ENCODE results near the gene CEP72. TPM values are rescaled to one million over a fixed set of nuclear protein-coding genes. Genes with fewer than 3 reads are reported as not detected.

CEP72 gene
- total RNA-seq, 2 donors from 2014 or later = 35.6 to 36.5 TPM

DNA sequence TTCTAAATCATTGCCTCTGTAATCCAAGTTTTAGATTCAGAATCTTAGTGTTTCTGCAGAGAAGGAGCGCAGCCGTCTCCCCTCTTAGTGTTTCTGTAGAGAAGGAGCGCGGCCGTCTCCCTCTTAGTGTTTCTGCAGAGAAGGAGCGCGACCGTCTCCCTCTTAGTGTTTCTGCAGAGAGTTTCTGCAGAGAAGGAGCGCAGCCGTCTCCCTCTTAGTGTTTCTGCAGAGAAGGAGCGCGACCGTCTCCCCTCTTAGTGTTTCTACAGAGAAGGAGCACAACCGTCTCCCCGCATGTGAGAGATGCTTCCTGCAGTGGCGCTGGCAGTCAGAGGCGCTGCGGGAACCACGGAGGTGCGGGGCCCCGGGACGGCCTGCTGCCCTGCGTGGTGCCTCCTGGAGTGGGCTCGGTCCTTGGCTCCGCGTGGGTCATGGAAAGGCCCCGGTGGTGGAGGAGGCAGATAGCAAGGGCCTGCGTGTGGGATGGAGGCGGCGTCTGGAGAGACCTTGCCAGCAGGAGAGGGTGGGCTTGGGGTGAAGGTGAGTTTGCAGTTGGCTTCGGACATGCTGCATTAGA lies 10.9 kb downstream of the CEP72 start:
- H3K4me3 Mint-ChIP-seq = no peak overlapping the region
- no peaks in the 10 kb centered on the region for H3K4me1 ChIP-seq (ENCODE audit: control insufficient read depth, insufficient read depth, low read length)
- no peak overlapping the region for H3K27ac ChIP-seq (ENCODE audit: low read depth, low read length)
- no peak overlapping the region for H3K4me3 ChIP-seq (ENCODE audit: low read length)
- H3K9me3 ChIP-seq (ENCODE audit: control insufficient read depth, low read length) = no peaks in the 10 kb centered on the region
- no peak for DNase-seq
- no peak overlapping the region for H3K9ac ChIP-seq (ENCODE audit: extremely low read depth, low read length, poor library complexity, severe bottlenecking)
- H3K9me3 Mint-ChIP-seq = no peaks in the 10 kb centered on the region
- no peaks in the 10 kb centered on the region for H3K27me3 Mint-ChIP-seq (ENCODE audit: insufficient read depth)
- no peak for TF ChIP-seq CTCF (conservative IDR thresholded peaks at IDR 0.05)
- H3K27ac Mint-ChIP-seq = no peak overlapping the region
- no peaks in the 10 kb centered on the region for H3K27me3 ChIP-seq (ENCODE audit: control insufficient read depth, insufficient read depth, low read length, poor library complexity, severe bottlenecking)
- WGBS, 2 experiments (ENCODE audit: insufficient coverage in 1 of 2, insufficient read length in 1 of 2) = 96% methylated on average over 23 to 31 of the region's 31 CpGs
- H3K4me1 Mint-ChIP-seq = no peaks in the 10 kb centered on the region
- H3K36me3 Mint-ChIP-seq (ENCODE audit: low read depth) = peaks cover 59% of the 10 kb centered on the region
- H3K36me3 ChIP-seq (ENCODE audit: control insufficient read depth, insufficient read depth, low read length) = peaks cover 47% of the 10 kb centered on the region

GRCh38 chr5:623531-623930 lies 11.4 kb downstream of the CEP72 start:
- Histone ChIP-seq H3K9me3 (ENCODE audit: control insufficient read depth, low read length) (no peaks in the 10 kb centered on the region), H3K36me3 (ENCODE audit: control insufficient read depth, insufficient read depth, low read length) (peaks cover 47% of the 10 kb centered on the region), H3K4me1 (ENCODE audit: control insufficient read depth, insufficient read depth, low read length) (no peaks in the 10 kb centered on the region), H3K27me3 (ENCODE audit: control insufficient read depth, insufficient read depth, low read length, poor library complexity, severe bottlenecking) (no peaks in the 10 kb centered on the region), H3K9ac (ENCODE audit: extremely low read depth, low read length, poor library complexity, severe bottlenecking) (no peak overlapping the region), H3K4me3 (ENCODE audit: low read length) (no peak overlapping the region), H3K27ac (ENCODE audit: low read depth, low read length) (no peak overlapping the region)
- 94 to 96% methylated on average over 13 of the region's 13 CpGs for WGBS, 2 experiments (ENCODE audit: insufficient coverage in 1 of 2, insufficient read length in 1 of 2)
- Mint-ChIP-seq H3K4me3 (no peak overlapping the region), H3K27me3 (ENCODE audit: insufficient read depth) (no peaks in the 10 kb centered on the region), H3K27ac (no peak overlapping the region), H3K4me1 (no peaks in the 10 kb centered on the region), H3K36me3 (ENCODE audit: low read depth) (peaks cover 58% of the 10 kb centered on the region), H3K9me3 (no peaks in the 10 kb centered on the region)
- no peak for TF ChIP-seq CTCF (conservative IDR thresholded peaks at IDR 0.05)
- DNase-seq = no peak

- Mint-ChIP-seq H3K36me3 (ENCODE audit: low read depth) (peaks cover 59% of the 10 kb centered on the region), H3K4me1 (no peaks in the 10 kb centered on the region), H3K27ac (peak overlapping the region; percentile 66), H3K27me3 (ENCODE audit: insufficient read depth) (no peaks in the 10 kb centered on the region), H3K4me3 (no peak overlapping the region), H3K9me3 (no peaks in the 10 kb centered on the region)
- Histone ChIP-seq H3K27me3 (ENCODE audit: control insufficient read depth, insufficient read depth, low read length, poor library complexity, severe bottlenecking) (no peaks in the 10 kb centered on the region), H3K9me3 (ENCODE audit: control insufficient read depth, low read length) (no peaks in the 10 kb centered on the region), H3K27ac (ENCODE audit: low read depth, low read length) (no peak overlapping the region), H3K4me1 (ENCODE audit: control insufficient read depth, insufficient read depth, low read length) (no peaks in the 10 kb centered on the region), H3K9ac (ENCODE audit: extremely low read depth, low read length, poor library complexity, severe bottlenecking) (no peak overlapping the region), H3K36me3 (ENCODE audit: control insufficient read depth, insufficient read depth, low read length) (peaks cover 46% of the 10 kb centered on the region), H3K4me3 (ENCODE audit: low read length) (no peak overlapping the region)
- 95 to 97% methylated on average over 24 to 38 of the region's 38 CpGs for WGBS, 2 experiments (ENCODE audit: insufficient coverage in 1 of 2, insufficient read length in 1 of 2)
- no peak for TF ChIP-seq CTCF (conservative IDR thresholded peaks at IDR 0.05)
- no peak for DNase-seq
Observed at GRCh38 chr5:624118-624950, 12.2 kb downstream of the CEP72 start.

All from endodermal cell (in vitro differentiated cells).